IPS-20b (cell line): Measurements from ENCODE around the gene TMEM232.
A peak's percentile ranks its signal among the peaks of the same experiment; 100 is the strongest.

Source experiments
- H3K27ac ChIP-seq: one replicate; pipeline ENCODE4 v1.5.1; 2013; ENCODE audit warnings: low read length
- H3K27me3 ChIP-seq: 2 replicates; pipeline ENCODE4 v1.6.1; 2013; ENCODE audit warnings: mild to moderate bottlenecking, low read length, inconsistent platforms; ENCODE audit not compliant: insufficient read depth
- H3K36me3 ChIP-seq: 2 replicates; pipeline ENCODE4 v1.6.1; 2013; ENCODE audit warnings: low read depth, mild to moderate bottlenecking, inconsistent platforms, low read length, moderate library complexity; ENCODE audit not compliant: insufficient read depth
- H3K4me1 ChIP-seq: 2 replicates; pipeline ENCODE4 v1.6.1; 2013; ENCODE audit warnings: mild to moderate bottlenecking, control low read depth, inconsistent platforms, low read length, moderate library complexity; ENCODE audit not compliant: insufficient read depth
- H3K4me3 ChIP-seq: 2 replicates; pipeline ENCODE4 v1.5.1; 2013; ENCODE audit warnings: mild to moderate bottlenecking, low read length, inconsistent platforms
- H3K9ac ChIP-seq: 2 replicates; pipeline ENCODE4 v1.6.1; 2013; ENCODE audit warnings: low read depth, mild to moderate bottlenecking, inconsistent platforms, low read length, moderate library complexity
- H3K9me3 ChIP-seq: 2 replicates; pipeline ENCODE4 v1.6.1; 2013; ENCODE audit warnings: mild to moderate bottlenecking, low read depth, low read length, inconsistent platforms; ENCODE audit not compliant: insufficient read depth

Gene TMEM232

GRCh38 chr5:110506378-110506777, 220.1 kb downstream of the TMEM232 start:
- Histone ChIP-seq H3K4me3 (no peak overlapping the region), H3K27me3 (no peaks in the 10 kb centered on the region), H3K4me1 (peaks cover 6% of the 10 kb centered on the region; the same call in 1 of the 2 replicates), H3K9me3 (no peaks in the 10 kb centered on the region), H3K36me3 (no peaks in the 10 kb centered on the region), H3K27ac (no peak overlapping the region), H3K9ac (no peak overlapping the region)

GRCh38 chr5:110496276-110496675, 230.2 kb downstream of the TMEM232 start:
- Histone ChIP-seq H3K4me3 (no peak overlapping the region), H3K36me3 (no peaks in the 10 kb centered on the region), H3K9me3 (no peaks in the 10 kb centered on the region), H3K9ac (no peak overlapping the region), H3K4me1 (no peaks in the 10 kb centered on the region), H3K27me3 (no peaks in the 10 kb centered on the region), H3K27ac (no peak overlapping the region)

GRCh38 chr5:110492446-110492845, 234.0 kb downstream of the TMEM232 start:
- no peaks in the 10 kb centered on the region for H3K4me1 ChIP-seq
- H3K27ac ChIP-seq, result no peak overlapping the region
- no peaks in the 10 kb centered on the region for H3K9me3 ChIP-seq
- H3K9ac ChIP-seq, result no peak overlapping the region
- H3K4me3 ChIP-seq, result no peak overlapping the region
- no peaks in the 10 kb centered on the region for H3K36me3 ChIP-seq
- no peaks in the 10 kb centered on the region for H3K27me3 ChIP-seq

GRCh38 chr5:110478895-110479294, 247.6 kb downstream of the TMEM232 start:
- H3K9ac ChIP-seq, result no peak overlapping the region

GRCh38 chr5:110477911-110478310, 248.6 kb downstream of the TMEM232 start:
- Histone ChIP-seq H3K4me1 (peaks cover 21% of the 10 kb centered on the region; the same call in 1 of the 2 replicates), H3K36me3 (no peaks in the 10 kb centered on the region), H3K27ac (no peak overlapping the region), H3K9ac (no peak overlapping the region), H3K4me3 (no peak overlapping the region), H3K27me3 (no peaks in the 10 kb centered on the region), H3K9me3 (no peaks in the 10 kb centered on the region)

More at GRCh38 chr5:110478895-110479294, 247.6 kb downstream of the TMEM232 start:
- no peaks in the 10 kb centered on the region for H3K27me3 ChIP-seq
- H3K4me3 ChIP-seq, result no peak overlapping the region
- peaks cover 21% of the 10 kb centered on the region; the same call in 1 of the 2 replicates for H3K4me1 ChIP-seq
- H3K27ac ChIP-seq, result no peak overlapping the region
- H3K36me3 ChIP-seq, result no peaks in the 10 kb centered on the region
- H3K9me3 ChIP-seq, result no peaks in the 10 kb centered on the region

- Histone ChIP-seq H3K36me3 (no peaks in the 10 kb centered on the region), H3K9me3 (peaks cover 3% of the 10 kb centered on the region; the same call in 1 of the 2 replicates), H3K9ac (no peak overlapping the region; the same call in 1 of the 2 replicates), H3K27ac (no peak overlapping the region), H3K4me3 (no peak overlapping the region), H3K4me1 (peaks cover 21% of the 10 kb centered on the region; the same call in 1 of the 2 replicates), H3K27me3 (no peaks in the 10 kb centered on the region)
Measured at GRCh38 chr5:110476164-110476563, 250.3 kb downstream of the TMEM232 start.

- peaks cover 21% of the 10 kb centered on the region; the same call in 1 of the 2 replicates for H3K4me1 ChIP-seq
- peaks cover 3% of the 10 kb centered on the region; the same call in 1 of the 2 replicates for H3K9me3 ChIP-seq
- no peaks in the 10 kb centered on the region for H3K27me3 ChIP-seq
- peak overlapping the region; percentile 31; the same call in 1 of the 2 replicates for H3K9ac ChIP-seq
- H3K36me3 ChIP-seq, result no peaks in the 10 kb centered on the region
- H3K4me3 ChIP-seq, result no peak overlapping the region
- no peak overlapping the region for H3K27ac ChIP-seq
Measured at GRCh38 chr5:110475529-110475928, 250.9 kb downstream of the TMEM232 start.

GRCh38 chr5:110469486-110469885, 257.0 kb downstream of the TMEM232 start:
- Histone ChIP-seq H3K9ac (no peak overlapping the region), H3K27ac (no peak overlapping the region), H3K36me3 (no peaks in the 10 kb centered on the region), H3K4me3 (no peak overlapping the region), H3K9me3 (peaks cover 3% of the 10 kb centered on the region; the same call in 1 of the 2 replicates), H3K4me1 (no peaks in the 10 kb centered on the region), H3K27me3 (no peaks in the 10 kb centered on the region)

GRCh38 chr5:110463106-110463505, 263.4 kb downstream of the TMEM232 start:
- Histone ChIP-seq H3K27me3 (no peaks in the 10 kb centered on the region), H3K4me1 (no peaks in the 10 kb centered on the region), H3K36me3 (no peaks in the 10 kb centered on the region), H3K9ac (no peak overlapping the region), H3K27ac (no peak overlapping the region), H3K9me3 (no peaks in the 10 kb centered on the region), H3K4me3 (no peak overlapping the region)

GRCh38 chr5:110460837-110461236, 265.6 kb downstream of the TMEM232 start:
- Histone ChIP-seq H3K9me3 (no peaks in the 10 kb centered on the region), H3K36me3 (no peaks in the 10 kb centered on the region), H3K27ac (no peak overlapping the region), H3K9ac (no peak overlapping the region), H3K4me1 (no peaks in the 10 kb centered on the region), H3K27me3 (no peaks in the 10 kb centered on the region), H3K4me3 (no peak overlapping the region)

GRCh38 chr5:110458313-110458712, 268.2 kb downstream of the TMEM232 start:
- Histone ChIP-seq H3K27ac (no peak overlapping the region), H3K27me3 (no peaks in the 10 kb centered on the region), H3K36me3 (no peaks in the 10 kb centered on the region), H3K4me3 (no peak overlapping the region), H3K4me1 (no peaks in the 10 kb centered on the region), H3K9me3 (no peaks in the 10 kb centered on the region), H3K9ac (no peak overlapping the region)

- Histone ChIP-seq H3K27me3 (no peaks in the 10 kb centered on the region), H3K36me3 (no peaks in the 10 kb centered on the region), H3K27ac (no peak overlapping the region), H3K9ac (no peak overlapping the region), H3K4me3 (no peak overlapping the region), H3K4me1 (no peaks in the 10 kb centered on the region), H3K9me3 (no peaks in the 10 kb centered on the region)
Measured at GRCh38 chr5:110442856-110443255, 283.6 kb downstream of the TMEM232 start.
